K562 (cell line): ENCODE results near the gene EML6. TPM values are rescaled to one million over a fixed set of nuclear protein-coding genes. Genes with fewer than 3 reads are reported as not detected.

ENCODE experiments used
- ATF4 ChIP-seq: fragments of 450-650 bp; formaldehyde crosslinking; IDR thresholded peaks from 2 replicates; pipeline ENCODE4 v1.4.0; 2022; ENCODE audit warnings: mild to moderate bottlenecking, moderate library complexity
- CBFA2T2 ChIP-seq: fragments of 450-650 bp; conservative IDR thresholded peaks from 2 replicates; pipeline ENCODE4 v1.6.1; 2017; ENCODE audit warnings: mild to moderate bottlenecking
- CREBBP ChIP-seq: IDR thresholded peaks from one replicate; pipeline ENCODE4 v1.6.1; 2012; ENCODE audit warnings: low read depth, mild to moderate bottlenecking, control low read depth, inconsistent platforms, low read length
- ETV6 ChIP-seq, 3 experiments: fragments of 150-350 bp in 1 of 3; sonication (generic) in 1 of 3; formaldehyde crosslinking in 1 of 3; IDR thresholded peaks; 2 replicates each; pipeline versions ENCODE4 v1.6.1 to v1.8.0; 2014 to 2022; ENCODE audit warnings: borderline replicate concordance in 2 of 3, low read depth in 2 of 3, antibody characterized with exemption in 1 of 3, low read length in 1 of 3, mild to moderate bottlenecking in 1 of 3, missing genetic modification reagents in 1 of 3
- FOSL1 ChIP-seq: fragments of 200-800 bp; sonication (Bioruptor generic); conservative IDR thresholded peaks from 2 replicates; pipeline ENCODE4 v1.6.1; 2016; ENCODE audit warnings: missing genetic modification characterization, missing compliant biosample characterization
- HLTF ChIP-seq: fragments of 450-650 bp; IDR thresholded peaks from 2 replicates; pipeline ENCODE4 v1.6.1; 2016
- JUN ChIP-seq, 2 experiments: sonication (generic) in 1 of 2; formaldehyde crosslinking in 1 of 2; IDR thresholded peaks; 2 replicates each; pipeline versions ENCODE4 v1.6.1 to v1.8.0; 2012 to 2022; ENCODE audit warnings: borderline replicate concordance in 2 of 2, mild to moderate bottlenecking in 2 of 2, improper control_type of control experiment in 1 of 2, low read depth in 1 of 2, low read length in 1 of 2, missing genetic modification reagents in 1 of 2
- KLF6 ChIP-seq: fragments of 250-450 bp; sonication (Bioruptor Pico); IDR thresholded peaks from 2 replicates; pipeline ENCODE4 v1.4.0; 2020; ENCODE audit warnings: mild to moderate bottlenecking, moderate library complexity, borderline replicate concordance
- MBD1 ChIP-seq: fragments of 250-450 bp; sonication (Bioruptor Pico); IDR thresholded peaks from 2 replicates; pipeline ENCODE4 v1.8.0; 2022; ENCODE audit warnings: inconsistent platforms
- RNF2 ChIP-seq: sonication (generic); IDR thresholded peaks from 2 replicates; pipeline ENCODE4 v1.6.1; 2016
- SMARCA5 ChIP-seq: fragments of 450-650 bp; IDR thresholded peaks from 2 replicates; pipeline ENCODE4 v1.6.1; 2016
- ZNF184 ChIP-seq: sonication (generic); formaldehyde crosslinking; IDR thresholded peaks from 2 replicates; pipeline ENCODE4 v1.5.0; 2020; ENCODE audit warnings: missing genetic modification reagents
- ZNF274 ChIP-seq: IDR thresholded peaks from 2 replicates; pipeline ENCODE4 v1.6.1; 2011; ENCODE audit warnings: low read depth, mild to moderate bottlenecking, low read length, moderate library complexity, borderline replicate concordance
- ZNF280B ChIP-seq: fragments of 250-450 bp; sonication (Bioruptor Pico); IDR thresholded peaks from 2 replicates; pipeline ENCODE4 v1.5.1; 2021; ENCODE audit warnings: mild to moderate bottlenecking
- ZNF668 ChIP-seq: fragments of 250-450 bp; sonication (Bioruptor Pico); IDR thresholded peaks from 2 replicates; pipeline ENCODE4 v1.8.0; 2022; ENCODE audit warnings: mild to moderate bottlenecking, inconsistent platforms
- polyA plus RNA-seq, 8 experiments: library from polyadenylated mRNA; depleted of rRNA in 4 of 8; stranded (reverse) in 5 of 8; unstranded in 3 of 8; fragments of >200 nt; fragmentation: Nextera tagmentation in 2 of 8; fragmentation: Illumina TruSeq in 1 of 8; extraction: Ambion mirVana in 2 of 8; extraction: Trizol in 1 of 8; gene quantifications; 2 replicates each; pipeline versions ENCODE4 v1.2.1 to v1.2.3, GENCODE V29; 2011 to 2014; ENCODE audit warnings: inconsistent platforms in 1 of 8, missing spikeins in 1 of 8
- total RNA-seq, 7 experiments: library from RNA; depleted of rRNA in 6 of 7; stranded (reverse); fragments of >200 nt in 6 of 7; fragmentation: Illumina TruSeq in 2 of 7; extraction: Trizol in 2 of 7; gene quantifications; 2 replicates each; pipeline versions ENCODE4 v1.2.1 to v1.2.3, GENCODE V29; 2011 to 2021; ENCODE audit warnings: low replicate concordance in 1 of 7

Gene EML6
- total and polyA plus RNA-seq, 9 of the 15 experiments (the other 6 are each of a cell fraction or from before 2014, with no cell fraction given): 0.07 to 0.56 (median 0.25) TPM

GRCh38 chr2:54723131-54723995, at the start of gene EML6 (continued):
- no peak for TF ChIP-seq ATF4
- no peak for TF ChIP-seq CREBBP
- no peak for TF ChIP-seq KLF6
- TF ChIP-seq ZNF280B (CRISPR knock-in tag): no peak
- TF ChIP-seq HLTF: no peak
- no peak for TF ChIP-seq JUN (IDR thresholded peaks at IDR 0.05; ENCODE audit: borderline replicate concordance, low read depth, low read length)
- no peak; the same call in 1 of the 2 replicates for TF ChIP-seq JUN (CRISPR knock-in tag; IDR thresholded peaks at IDR 0.05; ENCODE audit: borderline replicate concordance)
- peak; percentile 56 for TF ChIP-seq RNF2
- no peak for TF ChIP-seq SMARCA5
- no peak for TF ChIP-seq ETV6 (IDR thresholded peaks at IDR 0.05; ENCODE audit: borderline replicate concordance in 1 of 2, low read depth in 2 of 2, low read length in 1 of 2)
- TF ChIP-seq ETV6 (CRISPR knock-in tag; IDR thresholded peaks at IDR 0.05; ENCODE audit: borderline replicate concordance): no peak
- TF ChIP-seq ZNF668 (CRISPR knock-in tag): no peak
- no peak for TF ChIP-seq FOSL1
- TF ChIP-seq ZNF274: no peak
- no peak for TF ChIP-seq MBD1 (CRISPR knock-in tag)
- no peak for TF ChIP-seq ZNF184 (CRISPR knock-in tag)
- no peak for TF ChIP-seq CBFA2T2
